HCT116 (cell line): ENCODE data around the gene TLE7. TPM values are rescaled to one million over a fixed set of nuclear protein-coding genes. Genes with fewer than 3 reads are reported as not detected.

Experiments used
- ATAC-seq: fragments of 200-7000 bp; cut with Tn5 transposase; 2 replicates; pipeline ENCODE4 v1.9.1; 2020; ENCODE audit warnings: mild to moderate bottlenecking, moderate library complexity
- BruUV-seq: library from RNA; stranded (reverse); fragments of 400-500 nt; replicated peaks from 2 replicates; lab custom pipeline; 2021; lab: Mats Ljungman, UMichigan
- CTCF ChIA-PET: fragments of 300-600 bp; sonication (Branson Sonifier 250); formaldehyde crosslinking; loops from one replicate; lab custom pipeline; 2021; ENCODE audit warnings: antibody characterized with exemption; lab: Charles Lee
- POLR2A ChIA-PET: fragments of 300-600, 350-600 bp; sonication (Branson Sonifier 250); formaldehyde crosslinking; loops from one replicate; lab custom pipeline; 2021; ENCODE audit warnings: antibody characterized with exemption; lab: Charles Lee
- RAD21 ChIA-PET, 2 experiments: fragments of 300-600 bp; sonication (Branson Sonifier 250); formaldehyde crosslinking; loops; one replicate each; lab custom pipeline; 2023; ENCODE audit warnings: low total read pairs in 2 of 2; ENCODE audit not compliant: uncharacterized antibody in 2 of 2, unreplicated experiment in 2 of 2, low non-redundant PET in 1 of 2; lab: Charles Lee
- DNase-seq: peaks from one replicate; pipeline ENCODE4 v3.0.0-alpha.2; 2010; ENCODE audit warnings: low read depth, low spot score
- H2AFZ ChIP-seq: fragments of 200-600 bp; shearing (Covaris generic), sonication (generic); 2 replicates; pipeline ENCODE4 v1.6.1; 2017; ENCODE audit warnings: low read depth, mixed run types, mixed read lengths, antibody characterized with exemption, low read length; ENCODE audit not compliant: poor library complexity, severe bottlenecking
- H3K27ac ChIP-seq: 2 replicates; pipeline ENCODE4 v1.5.1; 2012; ENCODE audit warnings: low read depth, low read length
- H3K27me3 ChIP-seq: fragments of 200-600 bp; sonication (generic); 2 replicates; pipeline ENCODE4 v1.6.1; 2016; ENCODE audit warnings: mixed run types, low read length, mixed read lengths; ENCODE audit not compliant: insufficient read depth
- H3K36me3 ChIP-seq, 2 experiments: fragments of 200-500 bp in 1 of 2; fragments of 200-600 bp in 1 of 2; sonication (Bioruptor generic) in 1 of 2; sonication (generic) in 1 of 2; 2 replicates each; pipeline versions ENCODE4 v1.5.1 to v1.6.1; 2014 to 2016; ENCODE audit warnings: low read length in 2 of 2, inconsistent platforms in 1 of 2, mixed read lengths in 1 of 2, mixed run types in 1 of 2; ENCODE audit not compliant: insufficient read depth in 2 of 2, control insufficient read depth in 1 of 2
- H3K4me1 ChIP-seq, 2 experiments: fragments of 200-600 bp in 1 of 2; sonication (generic) in 1 of 2; 2 replicates each; pipeline versions ENCODE4 v1.5.1 to v1.6.1; 2012 to 2017; ENCODE audit warnings: low read length in 2 of 2, inconsistent platforms in 1 of 2, mild to moderate bottlenecking in 1 of 2, mixed read lengths in 1 of 2, mixed run types in 1 of 2, moderate library complexity in 1 of 2; ENCODE audit not compliant: insufficient read depth in 2 of 2, control insufficient read depth in 1 of 2
- H3K4me2 ChIP-seq: fragments of 200-600 bp; sonication (generic); 2 replicates; pipeline ENCODE4 v1.6.1; 2017; ENCODE audit warnings: mixed run types, low read length, mixed read lengths
- H3K4me3 ChIP-seq, 2 experiments: fragments of 200-600 bp in 1 of 2; sonication (generic) in 1 of 2; replicated peaks in 1 of 2; 2 replicates each; pipeline ENCODE4 v1.5.1; 2011 to 2016; ENCODE audit warnings: low read length in 2 of 2, control low read depth in 1 of 2, low read depth in 1 of 2, mild to moderate bottlenecking in 1 of 2, mixed read lengths in 1 of 2, mixed run types in 1 of 2
- H3K79me2 ChIP-seq: fragments of 200-600 bp; sonication (generic); 2 replicates; pipeline ENCODE4 v1.6.1; 2017; ENCODE audit warnings: mild to moderate bottlenecking, mixed run types, low read length, moderate library complexity, mixed read lengths; ENCODE audit not compliant: insufficient read depth
- H3K9ac ChIP-seq: fragments of 200-600 bp; sonication (generic); 2 replicates; pipeline ENCODE4 v1.6.1; 2016; ENCODE audit warnings: low read length, mixed read lengths
- H3K9me2 ChIP-seq: fragments of 200-600 bp; sonication (generic), shearing (Covaris generic); 2 replicates; pipeline ENCODE4 v1.6.1; 2017; ENCODE audit warnings: mixed run types, mild to moderate bottlenecking, moderate library complexity; ENCODE audit not compliant: insufficient read depth
- H3K9me3 ChIP-seq, 2 experiments: fragments of 200-500 bp in 1 of 2; fragments of 200-600 bp in 1 of 2; sonication (Bioruptor generic) in 1 of 2; sonication (generic) in 1 of 2; 2 replicates each; pipeline ENCODE4 v1.6.1; 2014 to 2017; ENCODE audit warnings: low read length in 2 of 2, mixed read lengths in 2 of 2, inconsistent platforms in 1 of 2, low read depth in 1 of 2, mild to moderate bottlenecking in 1 of 2, mixed run types in 1 of 2, moderate library complexity in 1 of 2; ENCODE audit not compliant: control insufficient read depth in 1 of 2, insufficient read depth in 1 of 2
- H4K20me1 ChIP-seq: fragments of 200-600 bp; sonication (generic), shearing (Covaris generic); 2 replicates; pipeline ENCODE4 v1.6.1; 2017; ENCODE audit warnings: mixed run types, mild to moderate bottlenecking, moderate library complexity; ENCODE audit not compliant: insufficient read depth
- CBX3 ChIP-seq: IDR thresholded peaks from 2 replicates; pipeline ENCODE4 v1.6.1; 2012; ENCODE audit warnings: low read depth
- EGR1 ChIP-seq: IDR thresholded peaks from 2 replicates; pipeline ENCODE4 v1.6.1; 2012; ENCODE audit warnings: low read depth
- ELF1 ChIP-seq: IDR thresholded peaks from 2 replicates; pipeline ENCODE4 v1.6.1; 2012; ENCODE audit warnings: low read depth, borderline replicate concordance
- EZH2 ChIP-seq: fragments of 200-600 bp; sonication (generic); IDR thresholded peaks from 2 replicates; pipeline ENCODE4 v1.6.1; 2017; ENCODE audit warnings: antibody characterized with exemption, mixed run types
- FOSL1 ChIP-seq: IDR thresholded peaks from 2 replicates; pipeline ENCODE4 v1.6.1; 2012; ENCODE audit warnings: low read depth
- POLR2A ChIP-seq: IDR thresholded peaks from 2 replicates; pipeline ENCODE4 v1.7.0; 2011; ENCODE audit warnings: borderline replicate concordance; ENCODE audit not compliant: insufficient read depth, insufficient read length; ENCODE audit errors: extremely low read depth
- POLR2AphosphoS5 ChIP-seq: IDR thresholded peaks from 2 replicates; pipeline ENCODE4 v1.6.1; 2011; ENCODE audit warnings: mild to moderate bottlenecking, low read depth, low read length, moderate library complexity
- RAD21 ChIP-seq: IDR thresholded peaks from 2 replicates; pipeline ENCODE4 v1.6.1; 2012; ENCODE audit warnings: low read depth, mild to moderate bottlenecking
- SIN3A ChIP-seq: IDR thresholded peaks from 2 replicates; pipeline ENCODE4 v1.6.1; 2012; ENCODE audit warnings: low read depth
- SP1 ChIP-seq: IDR thresholded peaks from 2 replicates; pipeline ENCODE4 v1.6.1; 2012; ENCODE audit warnings: low read depth
- YY1 ChIP-seq: IDR thresholded peaks from 2 replicates; pipeline ENCODE4 v1.6.1; 2011; ENCODE audit warnings: low read length, low read depth, moderate library complexity, mild to moderate bottlenecking; ENCODE audit not compliant: insufficient replicate concordance; ENCODE audit errors: extremely low read depth
- ZFX ChIP-seq: fragments of 450-650 bp; IDR thresholded peaks from 2 replicates; pipeline ENCODE4 v1.6.1; 2017
- ZNF274 ChIP-seq: fragments of 200-500 bp; sonication (Bioruptor generic); IDR thresholded peaks from 2 replicates; pipeline ENCODE4 v1.6.1; 2014; ENCODE audit warnings: mild to moderate bottlenecking, low read depth, low read length, inconsistent platforms
- intact Hi-C: fragments of 100-400 bp; cut with micrococcal nuclease; formaldehyde crosslinking; loops from 2 replicates; pipeline ENCODE4 v1.10.0; 2022
- total RNA-seq: library from RNA; stranded (reverse); gene quantifications from one replicate; pipeline ENCODE4 v1.2.1, GENCODE V29; 2021; ENCODE audit not compliant: unreplicated experiment
- TF ChIP-seq, protein P1 (sequence below): IDR thresholded peaks from 2 replicates; pipeline ENCODE4 v1.6.1; 2012; ENCODE audit warnings: low read depth
- TF ChIP-seq, protein P2 (sequence below): IDR thresholded peaks from 2 replicates; pipeline ENCODE4 v1.6.1; 2011; ENCODE audit warnings: mild to moderate bottlenecking, low read length, moderate library complexity; ENCODE audit not compliant: insufficient replicate concordance; ENCODE audit errors: extremely low read depth
- TF ChIP-seq, protein P3 (sequence below): IDR thresholded peaks from 2 replicates; pipeline ENCODE4 v1.6.1; 2012
- TF ChIP-seq, protein P4 (sequence below), 3 experiments: fragments of 200-600 bp in 1 of 3; sonication (generic) in 1 of 3; IDR thresholded peaks in 2 of 3; conservative IDR thresholded peaks in 1 of 3; 2 replicates each; pipeline ENCODE4 v1.5.1; 2012 to 2017; ENCODE audit warnings: low read depth in 2 of 3, low read length in 2 of 3, antibody characterized with exemption in 1 of 3, borderline replicate concordance in 1 of 3, control low read depth in 1 of 3, mild to moderate bottlenecking in 1 of 3, mixed read lengths in 1 of 3, mixed run types in 1 of 3, moderate library complexity in 1 of 3; ENCODE audit not compliant: insufficient read depth in 1 of 3
- TF ChIP-seq, protein P5 (sequence below): IDR thresholded peaks from 2 replicates; pipeline ENCODE4 v1.6.1; 2012

The TLE7 gene
- total RNA-seq, 1 experiment from 2014 or later, result not detected

DNA sequence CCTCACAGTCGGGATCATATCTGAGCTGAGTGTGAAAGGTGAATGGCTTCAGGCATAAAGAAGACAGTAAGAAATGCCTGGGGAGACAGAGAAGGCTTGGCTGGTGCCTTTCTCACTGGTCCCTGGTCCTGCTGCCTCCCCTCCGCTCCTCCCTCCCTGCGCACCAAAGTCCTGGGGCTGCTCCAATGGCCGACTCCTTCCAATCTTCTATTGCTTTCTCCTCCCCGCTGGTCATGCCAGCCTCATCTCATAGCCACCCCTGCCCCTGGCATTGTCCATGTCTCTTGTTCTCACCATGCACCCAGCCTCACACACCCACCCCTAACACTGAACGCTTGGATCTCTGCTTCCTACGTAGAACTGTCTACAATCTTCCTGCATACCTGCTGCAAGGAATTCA, 18.0 kb downstream of the TLE7 start:
- ChIA-PET RAD21 (no interaction called here), POLR2A (no interaction called here), CTCF (interaction anchor here (0.6 kb wide), 1 partner anchor 202 kb away, joined by 5 read pairs; the partner anchor contains the start of gene MARVELD3)
- Histone ChIP-seq H4K20me1 (no peaks in the 10 kb centered on the region), H3K9me2 (no peaks in the 10 kb centered on the region), H3K9ac (no peak overlapping the region), H3K4me2 (no peak overlapping the region), H3K36me3 (no peaks in the 10 kb centered on the region), H2AFZ (no peak overlapping the region), H3K4me1 (peaks cover 4 to 14% of the 10 kb centered on the region in 2 experiments; a peak in 3 of 4 replicates), H3K27ac (no peak overlapping the region), H3K4me3 (no peak overlapping the region), H3K9me3 (peaks cover 0 to 5% of the 10 kb centered on the region in 2 experiments; a peak in 1 of 4 replicates), H3K27me3 (no peaks in the 10 kb centered on the region), H3K79me2 (no peaks in the 10 kb centered on the region)
- ATAC-seq, result no peak
- DNase-seq, result no peak
- no TSS peak for BruUV-seq
- TF ChIP-seq, protein P1, sequence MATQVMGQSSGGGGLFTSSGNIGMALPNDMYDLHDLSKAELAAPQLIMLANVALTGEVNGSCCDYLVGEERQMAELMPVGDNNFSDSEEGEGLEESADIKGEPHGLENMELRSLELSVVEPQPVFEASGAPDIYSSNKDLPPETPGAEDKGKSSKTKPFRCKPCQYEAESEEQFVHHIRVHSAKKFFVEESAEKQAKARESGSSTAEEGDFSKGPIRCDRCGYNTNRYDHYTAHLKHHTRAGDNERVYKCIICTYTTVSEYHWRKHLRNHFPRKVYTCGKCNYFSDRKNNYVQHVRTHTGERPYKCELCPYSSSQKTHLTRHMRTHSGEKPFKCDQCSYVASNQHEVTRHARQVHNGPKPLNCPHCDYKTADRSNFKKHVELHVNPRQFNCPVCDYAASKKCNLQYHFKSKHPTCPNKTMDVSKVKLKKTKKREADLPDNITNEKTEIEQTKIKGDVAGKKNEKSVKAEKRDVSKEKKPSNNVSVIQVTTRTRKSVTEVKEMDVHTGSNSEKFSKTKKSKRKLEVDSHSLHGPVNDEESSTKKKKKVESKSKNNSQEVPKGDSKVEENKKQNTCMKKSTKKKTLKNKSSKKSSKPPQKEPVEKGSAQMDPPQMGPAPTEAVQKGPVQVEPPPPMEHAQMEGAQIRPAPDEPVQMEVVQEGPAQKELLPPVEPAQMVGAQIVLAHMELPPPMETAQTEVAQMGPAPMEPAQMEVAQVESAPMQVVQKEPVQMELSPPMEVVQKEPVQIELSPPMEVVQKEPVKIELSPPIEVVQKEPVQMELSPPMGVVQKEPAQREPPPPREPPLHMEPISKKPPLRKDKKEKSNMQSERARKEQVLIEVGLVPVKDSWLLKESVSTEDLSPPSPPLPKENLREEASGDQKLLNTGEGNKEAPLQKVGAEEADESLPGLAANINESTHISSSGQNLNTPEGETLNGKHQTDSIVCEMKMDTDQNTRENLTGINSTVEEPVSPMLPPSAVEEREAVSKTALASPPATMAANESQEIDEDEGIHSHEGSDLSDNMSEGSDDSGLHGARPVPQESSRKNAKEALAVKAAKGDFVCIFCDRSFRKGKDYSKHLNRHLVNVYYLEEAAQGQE, result no peak
- TF ChIP-seq ELF1, result no peak
- no peak for TF ChIP-seq ZFX
- no peak for TF ChIP-seq EZH2
- TF ChIP-seq POLR2A, result no peak
- no peak for TF ChIP-seq YY1
- TF ChIP-seq CBX3, result no peak
- TF ChIP-seq, protein P2, sequence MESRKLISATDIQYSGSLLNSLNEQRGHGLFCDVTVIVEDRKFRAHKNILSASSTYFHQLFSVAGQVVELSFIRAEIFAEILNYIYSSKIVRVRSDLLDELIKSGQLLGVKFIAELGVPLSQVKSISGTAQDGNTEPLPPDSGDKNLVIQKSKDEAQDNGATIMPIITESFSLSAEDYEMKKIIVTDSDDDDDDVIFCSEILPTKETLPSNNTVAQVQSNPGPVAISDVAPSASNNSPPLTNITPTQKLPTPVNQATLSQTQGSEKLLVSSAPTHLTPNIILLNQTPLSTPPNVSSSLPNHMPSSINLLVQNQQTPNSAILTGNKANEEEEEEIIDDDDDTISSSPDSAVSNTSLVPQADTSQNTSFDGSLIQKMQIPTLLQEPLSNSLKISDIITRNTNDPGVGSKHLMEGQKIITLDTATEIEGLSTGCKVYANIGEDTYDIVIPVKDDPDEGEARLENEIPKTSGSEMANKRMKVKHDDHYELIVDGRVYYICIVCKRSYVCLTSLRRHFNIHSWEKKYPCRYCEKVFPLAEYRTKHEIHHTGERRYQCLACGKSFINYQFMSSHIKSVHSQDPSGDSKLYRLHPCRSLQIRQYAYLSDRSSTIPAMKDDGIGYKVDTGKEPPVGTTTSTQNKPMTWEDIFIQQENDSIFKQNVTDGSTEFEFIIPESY, result no peak
- TF ChIP-seq EGR1, result no peak
- TF ChIP-seq SIN3A, result no peak
- TF ChIP-seq, protein P3, sequence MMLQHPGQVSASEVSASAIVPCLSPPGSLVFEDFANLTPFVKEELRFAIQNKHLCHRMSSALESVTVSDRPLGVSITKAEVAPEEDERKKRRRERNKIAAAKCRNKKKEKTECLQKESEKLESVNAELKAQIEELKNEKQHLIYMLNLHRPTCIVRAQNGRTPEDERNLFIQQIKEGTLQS, result no peak
- no peak for TF ChIP-seq FOSL1
- TF ChIP-seq, protein P4, sequence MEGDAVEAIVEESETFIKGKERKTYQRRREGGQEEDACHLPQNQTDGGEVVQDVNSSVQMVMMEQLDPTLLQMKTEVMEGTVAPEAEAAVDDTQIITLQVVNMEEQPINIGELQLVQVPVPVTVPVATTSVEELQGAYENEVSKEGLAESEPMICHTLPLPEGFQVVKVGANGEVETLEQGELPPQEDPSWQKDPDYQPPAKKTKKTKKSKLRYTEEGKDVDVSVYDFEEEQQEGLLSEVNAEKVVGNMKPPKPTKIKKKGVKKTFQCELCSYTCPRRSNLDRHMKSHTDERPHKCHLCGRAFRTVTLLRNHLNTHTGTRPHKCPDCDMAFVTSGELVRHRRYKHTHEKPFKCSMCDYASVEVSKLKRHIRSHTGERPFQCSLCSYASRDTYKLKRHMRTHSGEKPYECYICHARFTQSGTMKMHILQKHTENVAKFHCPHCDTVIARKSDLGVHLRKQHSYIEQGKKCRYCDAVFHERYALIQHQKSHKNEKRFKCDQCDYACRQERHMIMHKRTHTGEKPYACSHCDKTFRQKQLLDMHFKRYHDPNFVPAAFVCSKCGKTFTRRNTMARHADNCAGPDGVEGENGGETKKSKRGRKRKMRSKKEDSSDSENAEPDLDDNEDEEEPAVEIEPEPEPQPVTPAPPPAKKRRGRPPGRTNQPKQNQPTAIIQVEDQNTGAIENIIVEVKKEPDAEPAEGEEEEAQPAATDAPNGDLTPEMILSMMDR (IDR thresholded peaks at IDR 0.05 in 2 of 3, conservative IDR thresholded peaks at IDR 0.05 in 1 of 3; ENCODE audit: borderline replicate concordance in 1 of 3, insufficient read depth in 1 of 3, low read depth in 2 of 3, low read length in 2 of 3), result no peak
- no peak for TF ChIP-seq SP1
- TF ChIP-seq, protein P5, sequence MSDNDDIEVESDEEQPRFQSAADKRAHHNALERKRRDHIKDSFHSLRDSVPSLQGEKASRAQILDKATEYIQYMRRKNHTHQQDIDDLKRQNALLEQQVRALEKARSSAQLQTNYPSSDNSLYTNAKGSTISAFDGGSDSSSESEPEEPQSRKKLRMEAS, result no peak
- TF ChIP-seq ZNF274, result no peak
- TF ChIP-seq RAD21, result no peak
- TF ChIP-seq POLR2AphosphoS5, result no peak
- intact Hi-C loops, result no loop called here
